GM18508 (cell line): ENCODE measurements around the gene GNAT2.
"Not testable (repeated sequence)": the region's sequence is repeated elsewhere in the genome, so short reads cannot be mapped to it uniquely, and the experiment has no call there.

Experiments used
- ATAC-seq: cut with Tn5 transposase; IDR thresholded peaks from one replicate; pipeline ENCODE4 v1.9.1; 2021; ENCODE audit warnings: moderate number of reproducible peaks; ENCODE audit not compliant: insufficient read depth, unreplicated experiment

GNAT2 gene

DNA sequence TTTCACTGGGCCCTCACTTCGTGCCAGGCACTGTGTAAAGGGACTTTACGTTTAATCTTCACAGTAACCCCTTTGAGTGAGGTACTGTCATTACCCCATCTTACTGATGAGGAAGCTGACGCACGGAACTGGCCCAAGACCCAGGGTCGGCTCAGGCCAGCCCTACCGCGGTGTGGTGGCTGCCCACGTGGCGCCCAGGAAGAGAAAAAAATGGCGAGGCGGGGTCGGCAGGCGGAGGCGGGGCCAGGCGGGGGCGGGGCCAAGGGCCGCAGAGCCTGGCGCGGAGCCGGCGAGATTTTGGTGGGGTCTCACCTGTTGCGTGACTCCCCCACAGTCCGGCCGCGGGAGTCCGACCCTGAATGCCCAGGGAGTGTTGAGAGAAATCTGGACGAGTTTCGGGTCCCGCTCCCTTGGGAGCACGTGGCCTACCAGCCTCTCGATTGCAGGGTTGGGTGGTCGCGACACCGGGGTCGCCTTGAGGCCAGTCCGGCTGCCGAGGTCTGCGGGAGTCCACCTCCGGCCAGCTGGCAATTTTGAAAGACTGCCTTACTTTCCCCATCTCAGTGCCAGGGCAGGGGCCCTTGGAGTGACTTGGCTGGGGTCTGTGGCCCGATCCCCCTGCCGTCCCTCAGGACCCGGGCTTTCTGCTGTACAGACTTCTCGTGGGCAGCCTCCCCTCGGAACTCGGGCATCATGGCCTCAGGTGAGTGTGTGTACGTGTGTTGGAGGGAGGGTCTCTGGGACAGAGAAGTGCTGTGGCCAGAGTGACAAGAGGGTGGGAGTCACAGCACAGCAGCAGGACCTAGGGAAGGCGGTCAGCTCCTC is at the start of gene GNAT2, which contains the start of gene AMPD2:
GNAT2 (minus strand) TSS at position 41 of the 825 bp plus-strand sequence. CDS start 6,746 bp downstream, outside the sequence.
AMPD2 (plus strand) TSS at position 262 of the 825 bp plus-strand sequence. CDS start 1,339 bp downstream, outside the sequence.
- ATAC-seq = no peak

DNA sequence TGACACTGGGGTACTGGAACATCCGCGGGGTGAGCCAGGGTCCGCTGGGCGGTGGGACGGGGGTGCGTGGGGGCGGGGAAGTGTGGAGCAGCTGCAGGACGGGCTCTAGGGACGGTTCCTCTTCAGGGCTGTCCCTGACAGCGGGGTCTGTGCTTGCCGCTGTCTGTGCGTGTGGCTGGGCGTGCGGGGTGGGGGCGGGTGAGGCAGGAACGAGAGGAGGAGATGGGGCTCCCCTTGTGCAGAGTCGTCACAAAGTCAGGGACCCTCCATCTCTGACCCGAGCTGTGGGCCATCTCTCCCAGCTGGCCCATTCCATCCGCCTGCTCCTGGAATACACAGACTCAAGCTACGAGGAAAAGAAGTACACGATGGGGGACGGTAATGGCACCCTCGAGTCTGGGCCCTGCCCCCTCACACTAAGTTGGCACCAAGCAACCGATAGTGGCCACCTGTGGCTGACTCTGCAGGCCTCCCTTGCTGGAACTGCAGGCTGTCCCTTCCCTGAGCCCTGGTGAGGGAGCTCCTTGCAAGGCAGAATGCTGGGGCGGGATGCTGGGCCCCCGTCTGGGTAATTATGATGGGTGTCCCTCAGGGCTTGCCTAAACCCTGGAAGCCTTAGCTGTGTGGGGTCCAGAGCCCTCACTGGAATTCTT is 48.8 kb upstream of the GNAT2 start:
- no peak for ATAC-seq

DNA sequence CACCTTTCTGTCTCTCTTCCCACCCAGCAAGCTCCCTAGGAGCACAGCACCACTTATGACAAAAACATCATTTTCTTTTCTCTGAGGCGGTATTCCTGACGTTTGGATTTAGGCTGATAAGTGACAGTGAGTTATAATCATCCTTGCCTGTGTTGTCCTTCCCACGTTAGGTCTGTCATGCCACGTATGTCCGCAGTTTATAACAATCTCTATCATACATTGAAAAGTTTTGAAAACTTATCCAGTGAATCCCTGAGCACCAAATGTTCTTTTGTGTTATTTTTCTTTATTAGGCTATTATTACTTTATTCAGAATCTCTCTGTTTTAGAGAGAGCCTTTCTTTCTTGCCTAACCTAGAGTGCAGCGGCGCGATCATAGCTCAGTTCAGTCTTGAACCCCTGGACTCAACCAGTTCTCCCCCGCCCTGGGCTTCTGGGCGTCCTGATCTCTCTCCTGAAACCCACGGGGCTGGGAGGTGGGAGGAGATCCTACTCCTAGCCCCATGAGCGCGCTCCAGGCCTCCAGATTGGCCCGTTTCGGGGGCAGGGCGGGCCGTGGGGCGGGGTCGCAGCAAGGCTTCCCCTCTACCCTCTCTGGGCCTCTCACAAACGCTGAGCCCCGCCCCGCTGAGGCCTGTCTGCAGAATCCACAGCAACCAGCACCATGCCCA is 48.2 kb upstream of the GNAT2 start, which contains the start of gene GSTM2:
GSTM2 (plus strand) TSS at position 606 of the 671 bp plus-strand sequence; CDS start at position 665, 59 bp downstream.
- ATAC-seq = no peak

DNA sequence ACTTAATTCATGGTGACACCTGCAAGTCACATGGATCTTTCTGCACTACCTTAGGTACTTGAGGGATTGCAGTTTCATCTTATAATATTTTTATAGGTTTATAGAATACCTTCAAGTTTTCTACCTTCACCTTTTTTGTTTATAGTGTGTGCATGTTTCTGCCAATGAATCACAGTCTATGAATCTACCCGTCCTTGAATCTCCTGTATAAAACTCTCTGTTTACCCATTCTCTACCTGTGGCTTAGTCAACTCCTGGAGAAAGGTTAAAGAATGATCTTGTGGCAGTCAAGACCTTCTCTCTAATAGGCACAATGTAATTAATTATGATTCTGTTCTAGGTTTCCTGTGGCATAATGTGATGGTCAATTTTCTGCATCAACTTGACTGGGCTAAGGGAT is 45.3 kb upstream of the GNAT2 start:
- ATAC-seq = no peak

DNA sequence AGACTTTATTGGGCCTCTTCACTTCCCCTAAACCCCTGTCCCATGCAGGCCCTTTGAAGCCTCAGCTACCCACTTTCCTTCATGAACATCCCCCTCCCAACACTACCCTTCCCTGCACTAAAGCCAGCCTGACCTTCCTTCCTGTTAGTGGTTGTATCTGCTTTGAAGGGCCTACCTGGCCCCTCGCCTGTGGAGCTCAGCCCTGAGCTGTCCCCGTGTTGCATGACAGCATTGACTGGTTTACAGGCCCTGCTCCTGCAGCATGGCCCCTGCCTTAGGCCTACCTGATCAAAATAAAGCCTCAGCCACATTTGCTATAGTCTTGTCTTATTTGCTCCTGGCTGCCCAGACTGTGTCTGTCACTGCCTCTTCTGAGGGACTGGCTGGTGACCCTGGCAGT is 42.0 kb upstream of the GNAT2 start:
- no peak for ATAC-seq

DNA sequence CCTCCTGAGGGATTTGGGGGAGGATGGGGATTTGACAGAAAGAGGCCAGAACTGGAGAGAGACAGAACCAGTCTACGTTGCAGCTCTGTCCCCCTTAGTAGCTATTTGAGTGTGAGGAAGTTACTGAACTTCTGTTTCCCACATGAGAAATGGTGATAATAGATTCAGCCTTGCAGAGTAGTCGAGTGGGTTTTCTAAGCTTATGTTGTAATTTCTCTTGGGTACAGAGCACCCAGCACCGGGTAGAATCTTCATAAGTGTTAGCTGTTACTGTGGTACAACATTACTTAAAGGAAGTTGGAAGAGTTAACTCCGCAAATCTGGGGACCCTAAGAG is 41.2 kb upstream of the GNAT2 start:
- not testable (repeated sequence) for ATAC-seq

DNA sequence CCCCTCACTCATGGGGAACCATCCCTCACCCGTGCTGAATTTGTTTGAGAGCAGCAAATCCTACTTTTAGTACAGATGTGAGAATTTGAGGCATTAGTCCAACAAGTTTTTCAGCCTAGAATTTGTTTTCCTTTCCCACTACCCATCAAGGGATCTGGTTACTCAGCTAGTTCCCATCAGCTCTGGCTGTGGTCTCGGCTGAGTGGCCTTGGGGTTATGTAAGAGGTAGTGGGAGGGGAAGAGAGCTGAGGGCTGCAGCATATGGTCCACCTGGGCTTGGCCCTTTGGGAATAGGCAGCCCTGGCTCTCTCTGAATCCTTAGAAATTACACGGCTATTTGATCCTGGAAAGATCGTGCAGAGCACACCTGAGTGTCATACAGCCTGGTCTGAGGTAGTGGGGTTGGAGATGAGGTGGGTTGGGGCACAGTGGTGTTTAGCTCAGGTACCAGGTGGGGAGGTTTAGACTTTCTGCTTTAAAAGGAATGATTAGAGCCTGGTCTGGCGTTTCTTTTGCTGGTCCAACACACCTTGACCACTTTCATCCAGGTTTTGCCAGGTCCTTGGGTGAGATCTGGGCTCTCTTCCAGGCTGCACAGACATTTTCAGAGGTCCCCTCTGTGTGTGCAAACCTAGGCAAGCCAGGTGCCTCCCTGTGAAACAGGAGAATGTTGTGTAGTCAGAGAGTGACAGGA is 40.7 kb upstream of the GNAT2 start:
- ATAC-seq = no peak

DNA sequence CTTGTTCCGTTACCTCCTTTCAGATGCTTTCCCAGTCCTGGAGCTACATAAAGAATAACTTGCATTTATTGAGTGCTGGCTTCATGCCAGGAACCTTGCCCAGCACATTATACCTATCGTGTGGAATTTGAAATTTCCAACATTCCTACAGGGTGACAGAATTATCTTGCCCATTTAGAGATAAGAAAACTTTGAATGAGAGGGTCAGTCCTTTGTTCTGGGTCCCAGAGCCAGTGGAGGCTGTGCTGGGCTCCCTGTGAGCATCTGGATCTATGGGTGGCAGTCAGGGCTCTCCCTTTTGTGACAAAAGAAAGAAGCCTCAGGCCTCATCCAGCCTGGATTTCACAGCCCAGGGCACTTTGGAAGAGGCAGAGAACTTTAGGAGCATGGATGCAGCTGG is 39.7 kb upstream of the GNAT2 start:
- ATAC-seq = no peak

DNA sequence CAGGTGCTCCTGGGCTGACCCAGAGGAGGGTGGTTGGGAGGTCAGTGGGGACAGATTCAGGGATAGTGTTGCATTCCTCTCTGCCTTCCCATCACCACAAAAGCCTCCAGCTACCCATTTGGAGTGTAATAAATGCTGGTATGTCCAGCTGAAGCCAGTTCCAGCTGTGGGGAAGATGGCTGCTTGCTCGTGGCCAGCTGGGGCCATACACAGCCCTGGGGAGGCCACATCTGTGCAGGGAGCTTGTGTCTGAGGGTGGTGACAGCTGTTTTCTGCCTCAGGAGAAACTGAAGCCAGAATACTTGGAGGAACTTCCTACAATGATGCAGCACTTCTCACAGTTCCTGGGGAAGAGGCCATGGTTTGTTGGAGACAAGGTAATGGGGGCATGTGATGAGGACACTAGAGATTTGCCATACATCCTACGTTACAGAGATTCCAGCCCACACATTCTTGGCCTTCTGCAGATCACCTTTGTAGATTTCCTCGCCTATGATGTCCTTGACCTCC is 39.2 kb upstream of the GNAT2 start:
- no peak for ATAC-seq

DNA sequence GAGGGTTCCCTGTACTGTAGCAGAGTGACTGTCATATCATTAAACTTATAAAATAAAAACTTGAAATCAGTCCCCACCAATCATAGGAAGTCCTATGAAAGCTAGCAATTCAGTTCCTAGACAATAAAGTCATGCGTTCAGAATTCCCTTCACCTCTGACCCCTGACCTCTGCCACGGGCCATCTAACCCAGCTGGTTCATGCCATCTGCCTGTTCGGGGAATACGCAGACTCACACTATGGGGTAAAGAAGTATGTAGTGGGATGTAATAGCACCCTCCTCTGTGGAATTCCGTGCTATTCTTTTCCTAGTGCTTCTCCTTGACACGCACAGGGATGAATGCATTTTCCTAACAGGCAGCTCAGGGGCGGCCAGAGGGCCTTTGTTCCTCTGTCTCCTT is 38.6 kb upstream of the GNAT2 start:
- ATAC-seq = no peak

DNA sequence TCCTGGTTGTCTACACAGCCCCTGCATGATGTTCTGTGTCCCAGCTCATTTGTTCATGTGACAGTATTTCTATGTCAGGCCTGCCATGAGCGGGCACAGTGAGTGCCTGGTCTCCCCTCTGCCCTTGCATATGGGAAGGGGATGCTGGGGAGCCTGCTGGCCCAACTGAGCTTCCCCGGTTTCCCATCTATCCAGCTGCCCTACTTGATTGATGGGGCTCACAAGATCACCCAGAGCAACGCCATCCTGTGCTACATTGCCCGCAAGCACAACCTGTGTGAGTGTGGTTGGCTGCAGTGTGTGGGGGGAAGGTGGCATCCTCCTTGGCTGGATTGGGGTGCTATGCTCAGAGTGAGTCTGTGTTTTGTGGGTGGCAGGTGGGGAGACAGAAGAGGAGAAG is 38.0 kb upstream of the GNAT2 start:
- no peak for ATAC-seq

DNA sequence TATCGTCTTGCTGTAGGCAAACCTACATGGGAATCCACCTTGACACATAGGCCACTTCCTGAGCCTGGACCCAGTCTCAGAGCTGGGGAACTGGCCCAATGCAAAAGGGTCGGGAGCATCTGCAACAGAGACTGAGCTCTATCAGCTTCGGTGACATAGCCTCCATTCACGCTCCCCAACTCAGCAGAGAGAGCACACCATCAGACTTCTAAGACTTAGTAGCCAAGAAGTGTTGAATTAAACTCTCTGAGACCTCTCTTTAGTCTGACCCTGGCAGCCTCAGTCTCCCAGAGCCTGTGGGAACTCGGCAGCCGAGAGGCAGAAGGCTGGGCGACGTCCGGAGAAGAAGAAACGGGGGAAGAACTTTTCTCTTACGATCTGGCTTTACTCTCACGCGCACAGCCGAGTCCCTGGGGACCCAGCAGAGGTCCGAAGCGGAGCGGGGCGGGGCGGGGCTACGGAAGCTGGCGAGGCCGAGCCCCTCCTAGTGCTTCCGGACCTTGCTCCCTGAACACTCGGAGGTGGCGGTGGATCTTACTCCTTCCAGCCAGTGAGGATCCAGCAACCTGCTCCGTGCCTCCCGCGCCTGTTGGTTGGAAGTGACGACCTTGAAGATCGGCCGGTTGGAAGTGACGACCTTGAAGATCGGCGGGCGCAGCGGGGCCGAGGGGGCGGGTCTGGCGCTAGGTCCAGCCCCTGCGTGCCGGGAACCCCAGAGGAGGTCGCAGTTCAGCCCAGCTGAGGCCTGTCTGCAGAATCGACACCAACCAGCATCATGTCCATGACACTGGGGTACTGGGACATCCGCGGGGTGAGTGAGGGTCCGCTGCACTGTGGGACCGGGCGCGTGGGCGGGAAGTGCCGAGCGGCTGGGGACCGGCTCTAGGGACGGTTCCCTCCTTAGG is 36.5 kb upstream of the GNAT2 start, which contains the start of gene GSTM4:
GSTM4 (plus strand) TSS at position 485 of the 905 bp plus-strand sequence; CDS start at position 776, 291 bp downstream.
- ATAC-seq = peak; percentile 63

DNA sequence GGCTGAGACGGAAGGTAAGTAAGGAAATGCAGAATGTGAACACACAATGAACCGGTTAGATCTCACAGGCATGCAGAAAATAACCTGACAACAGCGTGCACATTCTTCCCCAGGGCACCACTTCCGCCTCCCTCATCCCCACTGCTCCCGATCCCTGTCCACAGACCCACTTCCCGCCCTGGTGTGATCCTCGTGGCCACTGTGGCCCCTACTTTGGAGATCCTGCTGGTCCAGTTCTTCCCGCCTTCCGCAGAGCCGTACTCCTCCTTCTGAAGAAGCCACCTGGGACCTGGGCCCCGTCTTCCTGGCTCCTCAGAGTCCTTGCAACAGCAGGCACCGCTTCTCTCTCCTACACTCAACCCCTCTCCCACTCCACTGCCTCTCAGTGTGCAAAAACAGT is 35.1 kb upstream of the GNAT2 start:
- no peak for ATAC-seq

DNA sequence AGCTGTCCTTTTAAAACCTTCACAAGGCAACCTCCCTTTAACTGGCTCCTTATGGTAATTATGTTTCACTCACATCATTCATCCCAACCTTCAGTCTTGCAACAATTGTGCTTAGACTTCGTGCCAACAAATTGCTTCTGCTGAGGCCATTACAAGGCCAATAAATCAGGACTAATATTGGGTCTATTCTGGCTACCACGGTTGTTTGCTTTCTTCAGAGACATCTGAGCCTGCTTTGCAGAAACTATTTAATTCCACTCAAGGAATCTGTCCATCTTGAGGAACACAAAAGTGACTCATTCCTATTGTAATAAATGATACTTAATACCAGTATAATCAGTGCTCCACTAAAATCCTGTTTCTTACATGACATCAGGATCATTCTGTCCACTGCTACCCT is 33.9 kb upstream of the GNAT2 start:
- ATAC-seq = no peak

DNA sequence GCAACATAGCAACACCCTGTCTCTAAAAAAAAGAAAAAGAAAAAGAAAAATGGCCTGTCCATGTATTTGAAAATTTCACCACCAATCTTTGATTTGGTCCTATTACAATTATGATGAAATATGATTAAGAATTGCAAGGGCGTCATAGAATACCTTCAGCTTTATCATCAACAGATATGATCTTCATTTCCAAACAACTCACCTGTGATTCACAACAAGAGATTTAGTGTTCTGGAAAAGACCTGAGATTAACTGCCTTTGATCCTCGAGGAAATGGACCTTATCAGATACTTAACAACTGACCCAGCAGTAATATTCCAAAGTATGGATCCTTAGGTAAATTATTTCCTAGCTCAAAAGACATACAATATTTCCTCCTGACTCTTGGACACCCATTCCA is 33.0 kb upstream of the GNAT2 start:
- no peak for ATAC-seq

DNA sequence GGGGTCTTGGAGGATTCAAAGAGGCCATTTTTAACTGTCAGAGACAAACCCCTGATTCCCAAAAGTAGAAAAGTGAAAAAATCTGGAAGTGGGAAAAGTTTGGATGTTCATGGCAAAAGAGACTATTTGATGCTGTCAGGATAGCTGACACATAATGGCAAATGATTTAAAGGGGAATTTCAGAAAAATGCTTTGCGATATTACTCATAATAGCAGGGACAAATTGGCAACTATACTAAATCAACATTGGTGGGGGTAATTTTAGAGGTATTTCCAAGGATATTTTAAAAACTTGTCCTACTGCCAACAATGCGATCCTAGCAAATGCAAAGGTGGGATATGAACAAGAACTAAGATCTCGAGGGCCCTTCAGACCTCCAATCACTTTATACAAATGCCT is 31.2 kb upstream of the GNAT2 start:
- ATAC-seq = no peak

DNA sequence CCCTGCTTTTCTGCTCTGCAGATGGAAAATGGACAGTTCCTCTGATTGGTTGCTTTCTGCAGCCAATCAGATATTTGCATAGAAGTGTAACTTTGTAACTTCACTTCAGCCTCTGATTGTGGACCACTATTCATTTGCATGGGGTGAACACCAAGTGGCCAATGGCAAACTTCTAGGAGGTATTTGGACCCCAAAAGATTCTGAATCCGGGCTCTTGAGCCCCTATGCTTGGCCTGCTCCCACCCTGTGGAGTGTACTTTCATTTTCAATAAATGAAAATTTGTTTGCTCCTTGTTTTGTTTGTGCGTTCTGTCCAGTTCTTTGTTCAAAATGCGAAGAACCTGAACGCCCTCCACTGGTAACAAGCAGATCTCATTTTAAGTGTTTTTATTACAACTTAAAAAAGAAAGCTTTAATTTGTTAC is 30.1 kb upstream of the GNAT2 start:
- ATAC-seq = no peak

DNA sequence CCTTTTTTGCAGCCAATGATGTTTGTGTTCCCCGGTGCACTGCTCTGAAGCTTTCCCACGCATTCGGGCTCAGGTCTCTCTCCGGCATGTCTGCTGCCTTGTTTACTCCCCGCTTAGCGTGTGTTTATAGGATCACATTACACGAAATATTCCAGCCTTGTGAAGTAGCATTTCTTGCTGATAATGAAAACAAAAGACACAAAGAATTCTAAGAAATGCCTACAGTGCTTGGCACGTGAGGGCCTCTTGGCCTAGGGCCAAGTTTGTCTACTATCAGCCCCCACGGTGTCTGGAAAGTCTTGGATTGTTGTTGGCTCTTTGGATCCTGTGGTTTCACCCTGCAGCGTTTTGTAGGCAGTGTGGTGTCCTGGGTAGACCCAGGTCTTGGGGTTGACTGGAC is 25.3 kb upstream of the GNAT2 start:
- no peak for ATAC-seq
